HCT116 (cell line): ENCODE data around the gene C9. TPM values are rescaled to one million over a fixed set of nuclear protein-coding genes. Genes with fewer than 3 reads are reported as not detected.

Experiments used
- ATAC-seq: fragments of 200-7000 bp; cut with Tn5 transposase; 2 replicates; pipeline ENCODE4 v1.9.1; 2020; ENCODE audit warnings: mild to moderate bottlenecking, moderate library complexity
- BruUV-seq: library from RNA; stranded (reverse); fragments of 400-500 nt; replicated peaks from 2 replicates; lab custom pipeline; 2021; lab: Mats Ljungman, UMichigan
- CTCF ChIA-PET: fragments of 300-600 bp; sonication (Branson Sonifier 250); formaldehyde crosslinking; loops from one replicate; lab custom pipeline; 2021; ENCODE audit warnings: antibody characterized with exemption; lab: Charles Lee
- POLR2A ChIA-PET: fragments of 300-600, 350-600 bp; sonication (Branson Sonifier 250); formaldehyde crosslinking; loops from one replicate; lab custom pipeline; 2021; ENCODE audit warnings: antibody characterized with exemption; lab: Charles Lee
- RAD21 ChIA-PET, 2 experiments: fragments of 300-600 bp; sonication (Branson Sonifier 250); formaldehyde crosslinking; loops; one replicate each; lab custom pipeline; 2023; ENCODE audit warnings: low total read pairs in 2 of 2; ENCODE audit not compliant: uncharacterized antibody in 2 of 2, unreplicated experiment in 2 of 2, low non-redundant PET in 1 of 2; lab: Charles Lee
- DNase-seq: peaks from one replicate; pipeline ENCODE4 v3.0.0-alpha.2; 2010; ENCODE audit warnings: low read depth, low spot score
- H2AFZ ChIP-seq: fragments of 200-600 bp; shearing (Covaris generic), sonication (generic); 2 replicates; pipeline ENCODE4 v1.6.1; 2017; ENCODE audit warnings: low read depth, mixed run types, mixed read lengths, antibody characterized with exemption, low read length; ENCODE audit not compliant: poor library complexity, severe bottlenecking
- H3K27ac ChIP-seq: 2 replicates; pipeline ENCODE4 v1.5.1; 2012; ENCODE audit warnings: low read depth, low read length
- H3K27me3 ChIP-seq: fragments of 200-600 bp; sonication (generic); 2 replicates; pipeline ENCODE4 v1.6.1; 2016; ENCODE audit warnings: mixed run types, low read length, mixed read lengths; ENCODE audit not compliant: insufficient read depth
- H3K36me3 ChIP-seq, 2 experiments: fragments of 200-500 bp in 1 of 2; fragments of 200-600 bp in 1 of 2; sonication (Bioruptor generic) in 1 of 2; sonication (generic) in 1 of 2; 2 replicates each; pipeline versions ENCODE4 v1.5.1 to v1.6.1; 2014 to 2016; ENCODE audit warnings: low read length in 2 of 2, inconsistent platforms in 1 of 2, mixed read lengths in 1 of 2, mixed run types in 1 of 2; ENCODE audit not compliant: insufficient read depth in 2 of 2, control insufficient read depth in 1 of 2
- H3K4me1 ChIP-seq, 2 experiments: fragments of 200-600 bp in 1 of 2; sonication (generic) in 1 of 2; 2 replicates each; pipeline versions ENCODE4 v1.5.1 to v1.6.1; 2012 to 2017; ENCODE audit warnings: low read length in 2 of 2, inconsistent platforms in 1 of 2, mild to moderate bottlenecking in 1 of 2, mixed read lengths in 1 of 2, mixed run types in 1 of 2, moderate library complexity in 1 of 2; ENCODE audit not compliant: insufficient read depth in 2 of 2, control insufficient read depth in 1 of 2
- H3K4me2 ChIP-seq: fragments of 200-600 bp; sonication (generic); 2 replicates; pipeline ENCODE4 v1.6.1; 2017; ENCODE audit warnings: mixed run types, low read length, mixed read lengths
- H3K4me3 ChIP-seq, 2 experiments: fragments of 200-600 bp in 1 of 2; sonication (generic) in 1 of 2; replicated peaks in 1 of 2; 2 replicates each; pipeline ENCODE4 v1.5.1; 2011 to 2016; ENCODE audit warnings: low read length in 2 of 2, control low read depth in 1 of 2, low read depth in 1 of 2, mild to moderate bottlenecking in 1 of 2, mixed read lengths in 1 of 2, mixed run types in 1 of 2
- H3K79me2 ChIP-seq: fragments of 200-600 bp; sonication (generic); 2 replicates; pipeline ENCODE4 v1.6.1; 2017; ENCODE audit warnings: mild to moderate bottlenecking, mixed run types, low read length, moderate library complexity, mixed read lengths; ENCODE audit not compliant: insufficient read depth
- H3K9ac ChIP-seq: fragments of 200-600 bp; sonication (generic); 2 replicates; pipeline ENCODE4 v1.6.1; 2016; ENCODE audit warnings: low read length, mixed read lengths
- H3K9me2 ChIP-seq: fragments of 200-600 bp; sonication (generic), shearing (Covaris generic); 2 replicates; pipeline ENCODE4 v1.6.1; 2017; ENCODE audit warnings: mixed run types, mild to moderate bottlenecking, moderate library complexity; ENCODE audit not compliant: insufficient read depth
- H3K9me3 ChIP-seq, 2 experiments: fragments of 200-500 bp in 1 of 2; fragments of 200-600 bp in 1 of 2; sonication (Bioruptor generic) in 1 of 2; sonication (generic) in 1 of 2; 2 replicates each; pipeline ENCODE4 v1.6.1; 2014 to 2017; ENCODE audit warnings: low read length in 2 of 2, mixed read lengths in 2 of 2, inconsistent platforms in 1 of 2, low read depth in 1 of 2, mild to moderate bottlenecking in 1 of 2, mixed run types in 1 of 2, moderate library complexity in 1 of 2; ENCODE audit not compliant: control insufficient read depth in 1 of 2, insufficient read depth in 1 of 2
- H4K20me1 ChIP-seq: fragments of 200-600 bp; sonication (generic), shearing (Covaris generic); 2 replicates; pipeline ENCODE4 v1.6.1; 2017; ENCODE audit warnings: mixed run types, mild to moderate bottlenecking, moderate library complexity; ENCODE audit not compliant: insufficient read depth
- ATF3 ChIP-seq: IDR thresholded peaks from 2 replicates; pipeline ENCODE4 v1.6.1; 2012
- EGR1 ChIP-seq: IDR thresholded peaks from 2 replicates; pipeline ENCODE4 v1.6.1; 2012; ENCODE audit warnings: low read depth
- ELF1 ChIP-seq: IDR thresholded peaks from 2 replicates; pipeline ENCODE4 v1.6.1; 2012; ENCODE audit warnings: low read depth, borderline replicate concordance
- FOSL1 ChIP-seq: IDR thresholded peaks from 2 replicates; pipeline ENCODE4 v1.6.1; 2012; ENCODE audit warnings: low read depth
- MAX ChIP-seq: IDR thresholded peaks from 2 replicates; pipeline ENCODE4 v1.6.1; 2012
- POLR2A ChIP-seq: IDR thresholded peaks from 2 replicates; pipeline ENCODE4 v1.7.0; 2011; ENCODE audit warnings: borderline replicate concordance; ENCODE audit not compliant: insufficient read depth, insufficient read length; ENCODE audit errors: extremely low read depth
- POLR2AphosphoS5 ChIP-seq: IDR thresholded peaks from 2 replicates; pipeline ENCODE4 v1.6.1; 2011; ENCODE audit warnings: mild to moderate bottlenecking, low read depth, low read length, moderate library complexity
- RAD21 ChIP-seq: IDR thresholded peaks from 2 replicates; pipeline ENCODE4 v1.6.1; 2012; ENCODE audit warnings: low read depth, mild to moderate bottlenecking
- REST ChIP-seq: IDR thresholded peaks from 2 replicates; pipeline ENCODE4 v1.6.1; 2012; ENCODE audit warnings: low read depth
- SIN3A ChIP-seq: IDR thresholded peaks from 2 replicates; pipeline ENCODE4 v1.6.1; 2012; ENCODE audit warnings: low read depth
- SP1 ChIP-seq: IDR thresholded peaks from 2 replicates; pipeline ENCODE4 v1.6.1; 2012; ENCODE audit warnings: low read depth
- SRF ChIP-seq: IDR thresholded peaks from 2 replicates; pipeline ENCODE4 v1.6.1; 2012; ENCODE audit warnings: low read depth
- TCF7L2 ChIP-seq: IDR thresholded peaks from 2 replicates; pipeline ENCODE4 v1.7.0; 2011; ENCODE audit warnings: borderline replicate concordance, inconsistent platforms; ENCODE audit not compliant: insufficient read depth, insufficient read length; ENCODE audit errors: extremely low read depth
- intact Hi-C: fragments of 100-400 bp; cut with micrococcal nuclease; formaldehyde crosslinking; loops from 2 replicates; pipeline ENCODE4 v1.10.0; 2022
- total RNA-seq: library from RNA; stranded (reverse); gene quantifications from one replicate; pipeline ENCODE4 v1.2.1, GENCODE V29; 2021; ENCODE audit not compliant: unreplicated experiment
- TF ChIP-seq, protein P1 (sequence below): IDR thresholded peaks from 2 replicates; pipeline ENCODE4 v1.6.1; 2011; ENCODE audit warnings: mild to moderate bottlenecking, low read length, moderate library complexity; ENCODE audit not compliant: insufficient replicate concordance; ENCODE audit errors: extremely low read depth

Gene C9
- total RNA-seq, 1 experiment from 2014 or later: 0.34 TPM

- Histone ChIP-seq H3K79me2 (no peaks in the 10 kb centered on the region), H4K20me1 (no peaks in the 10 kb centered on the region), H3K36me3 (no peaks in the 10 kb centered on the region), H3K4me2 (no peak overlapping the region), H3K27me3 (no peaks in the 10 kb centered on the region), H3K4me3 (no peak overlapping the region), H2AFZ (no peak overlapping the region), H3K9ac (no peak overlapping the region), H3K27ac (no peak overlapping the region), H3K9me3 (no peaks in the 10 kb centered on the region), H3K4me1 (peaks cover 0 to 7% of the 10 kb centered on the region in 2 experiments; a peak in 1 of 4 replicates), H3K9me2 (no peaks in the 10 kb centered on the region)
- ChIA-PET POLR2A (no interaction called here), CTCF (no interaction called here), RAD21 (no interaction called here)
- DNase-seq (no peak), ATAC-seq (no peak)
- intact Hi-C loops: no loop called here
- TF ChIP-seq ELF1 (no peak), SIN3A (no peak), TCF7L2 (no peak), SRF (no peak), POLR2A (no peak), RAD21 (no peak), POLR2AphosphoS5 (no peak), EGR1 (no peak), FOSL1 (no peak), SP1 (no peak), REST (no peak), ATF3 (no peak), MAX (no peak)
- TF ChIP-seq, protein P1, sequence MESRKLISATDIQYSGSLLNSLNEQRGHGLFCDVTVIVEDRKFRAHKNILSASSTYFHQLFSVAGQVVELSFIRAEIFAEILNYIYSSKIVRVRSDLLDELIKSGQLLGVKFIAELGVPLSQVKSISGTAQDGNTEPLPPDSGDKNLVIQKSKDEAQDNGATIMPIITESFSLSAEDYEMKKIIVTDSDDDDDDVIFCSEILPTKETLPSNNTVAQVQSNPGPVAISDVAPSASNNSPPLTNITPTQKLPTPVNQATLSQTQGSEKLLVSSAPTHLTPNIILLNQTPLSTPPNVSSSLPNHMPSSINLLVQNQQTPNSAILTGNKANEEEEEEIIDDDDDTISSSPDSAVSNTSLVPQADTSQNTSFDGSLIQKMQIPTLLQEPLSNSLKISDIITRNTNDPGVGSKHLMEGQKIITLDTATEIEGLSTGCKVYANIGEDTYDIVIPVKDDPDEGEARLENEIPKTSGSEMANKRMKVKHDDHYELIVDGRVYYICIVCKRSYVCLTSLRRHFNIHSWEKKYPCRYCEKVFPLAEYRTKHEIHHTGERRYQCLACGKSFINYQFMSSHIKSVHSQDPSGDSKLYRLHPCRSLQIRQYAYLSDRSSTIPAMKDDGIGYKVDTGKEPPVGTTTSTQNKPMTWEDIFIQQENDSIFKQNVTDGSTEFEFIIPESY: no peak
- BruUV-seq: no TSS peak
Measured at GRCh38 chr5:39352170-39352569, 12.1 kb downstream of the C9 start.
